LoVo (cell line): ENCODE measurements around the gene TGM5.
"Not testable (repeated sequence)": the region's sequence is repeated elsewhere in the genome, so short reads cannot be mapped to it uniquely, and the experiment has no call there.

Source experiments
- DNase-seq: peaks from one replicate; pipeline ENCODE4 v3.0.0-alpha.2; 2016; ENCODE audit warnings: low spot score

Gene TGM5

GRCh38 chr15:43266834-43267233 is at the start of gene TGM5:
TGM5 (minus strand) TSS chr15:43266928; CDS start chr15:43266849, 79 bp downstream.
- no peak for DNase-seq

GRCh38 chr15:43314171-43314570 is 47.4 kb upstream of the TGM5 start:
- peak; percentile 11 for DNase-seq

GRCh38 chr15:43312378-43312777 is 45.6 kb upstream of the TGM5 start:
- no peak for DNase-seq

- no peak for DNase-seq
These were observed 35.6 kb upstream of the TGM5 start, which contains the start of gene TGM7 for GRCh38 chr15:43302205-43302817. TGM7 (minus strand) TSS chr15:43302255.

- no peak for DNase-seq
These were observed 33.2 kb upstream of the TGM5 start for GRCh38 chr15:43299884-43300283.

DNA sequence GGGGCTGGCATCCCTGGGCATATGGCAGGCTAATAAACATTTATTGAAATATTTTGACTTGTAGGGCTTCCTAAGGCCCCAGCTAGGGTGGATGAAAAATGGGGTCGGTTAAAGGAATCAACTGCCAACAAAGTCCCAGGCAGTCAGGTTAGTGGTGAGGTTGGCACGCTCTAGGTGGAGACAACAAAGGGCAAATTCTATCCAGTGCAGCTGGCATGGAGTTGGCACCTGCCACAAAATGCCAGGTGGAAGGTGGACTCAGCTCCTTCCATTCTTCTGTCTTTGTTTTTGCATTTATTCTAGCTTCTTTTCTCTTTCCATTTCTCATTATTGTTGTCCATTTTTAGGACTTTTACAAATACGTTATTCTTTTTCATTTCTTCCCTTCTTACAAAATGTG is 32.7 kb upstream of the TGM5 start:
- no peak for DNase-seq

GRCh38 chr15:43294091-43294706 is 27.5 kb upstream of the TGM5 start:
- DNase-seq = no peak

- no peak for DNase-seq
These were observed 26.7 kb upstream of the TGM5 start for GRCh38 chr15:43293432-43293831.

- DNase-seq = no peak
These were observed 25.8 kb upstream of the TGM5 start for GRCh38 chr15:43292375-43293078.

GRCh38 chr15:43289656-43290055 is 22.9 kb upstream of the TGM5 start:
- DNase-seq = not testable (repeated sequence)

DNA sequence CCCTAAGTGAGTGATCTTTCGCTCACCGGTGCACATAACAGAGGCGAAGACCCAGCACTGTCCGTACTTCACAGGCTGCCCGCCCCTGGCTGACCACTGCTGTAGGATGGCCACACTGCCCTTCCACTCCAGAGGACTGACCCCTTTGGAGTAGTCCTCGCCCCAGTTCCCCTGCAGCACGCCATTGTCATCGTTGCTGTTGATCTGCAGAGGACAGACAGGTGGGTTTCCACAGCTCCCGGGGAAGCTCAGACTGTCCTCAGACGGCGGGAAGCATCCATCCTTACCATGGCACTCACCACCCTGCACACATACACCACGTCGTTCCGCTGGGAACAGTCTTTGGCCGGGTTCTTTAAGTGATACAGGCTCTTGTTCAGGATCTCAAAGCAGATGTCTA is 20.5 kb upstream of the TGM5 start:
- DNase-seq = no peak

DNA sequence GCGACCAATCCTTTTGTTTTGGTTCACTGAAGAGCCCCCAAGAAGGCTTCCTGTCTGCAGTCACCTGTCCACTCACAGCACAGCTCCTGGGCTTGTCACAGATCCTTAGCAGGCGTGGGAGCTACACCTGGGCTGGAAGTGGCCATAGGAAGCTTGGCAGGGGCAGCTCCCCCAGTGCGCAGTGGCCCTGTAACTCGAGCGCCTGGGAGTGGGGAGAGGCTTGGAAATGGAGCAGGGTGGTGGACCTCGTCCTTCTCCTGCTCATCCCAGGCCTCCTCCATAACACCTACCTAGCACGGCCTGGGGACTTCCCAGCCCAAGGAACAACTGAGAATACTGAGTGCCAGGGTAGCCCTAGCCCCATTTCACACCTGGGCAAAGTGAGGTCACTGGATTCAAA is 19.3 kb upstream of the TGM5 start:
- no peak for DNase-seq

DNA sequence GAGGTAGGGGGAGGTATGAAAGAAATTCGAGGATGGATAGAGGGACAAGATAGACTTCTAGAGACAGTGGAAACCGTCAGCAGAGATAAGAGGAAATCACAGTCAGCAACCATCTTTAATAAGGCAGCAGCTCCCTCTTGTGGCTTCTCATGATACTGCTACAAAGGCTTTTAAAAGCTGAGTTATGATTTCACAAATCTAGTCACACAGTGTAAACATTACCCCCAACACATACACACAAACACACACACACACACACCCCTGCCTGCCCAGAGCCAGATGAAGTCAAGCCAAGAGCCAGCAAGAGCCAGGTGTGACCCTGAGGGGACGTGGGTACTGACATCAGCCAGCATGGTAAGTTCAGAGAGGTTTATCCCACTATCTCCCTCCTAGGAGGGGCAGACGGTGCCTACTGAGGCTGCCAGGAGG is 18.9 kb upstream of the TGM5 start:
- DNase-seq = peak; percentile 80

GRCh38 chr15:43283526-43283925 is 16.8 kb upstream of the TGM5 start:
- DNase-seq = no peak

DNA sequence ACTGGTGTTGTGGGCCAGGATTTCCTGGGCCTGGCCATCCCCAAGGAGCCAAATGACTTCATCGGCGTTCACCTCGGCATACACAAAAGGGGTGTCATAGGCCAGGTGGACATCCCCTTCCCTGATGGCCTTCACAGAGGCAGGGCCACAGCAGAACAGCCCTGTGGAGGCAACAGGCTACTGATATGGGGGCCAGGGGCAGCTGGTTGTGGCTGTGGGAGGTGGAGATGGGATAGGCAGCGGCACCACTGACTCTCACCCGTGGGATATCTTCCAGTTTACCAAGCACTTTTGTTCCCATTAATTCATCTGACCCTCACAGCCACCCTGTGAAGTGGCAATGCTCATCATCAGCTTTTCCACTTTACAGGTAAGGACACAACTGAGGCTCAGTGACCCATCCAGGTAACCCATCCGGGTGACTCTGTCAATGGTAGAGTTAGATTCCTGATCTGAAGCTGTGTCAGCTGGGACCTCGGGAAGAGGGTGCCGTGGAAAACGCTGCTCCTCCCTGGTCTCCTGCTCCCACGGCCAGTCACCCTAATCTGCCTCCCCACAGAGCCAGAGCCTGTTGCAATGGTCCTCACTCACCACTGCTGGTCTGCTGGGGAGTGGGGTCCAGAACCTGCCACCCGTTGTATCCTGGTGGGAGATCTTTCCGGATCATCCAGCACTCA is 15.3 kb upstream of the TGM5 start:
- DNase-seq = no peak

GRCh38 chr15:43280996-43281395 is 14.3 kb upstream of the TGM5 start:
- no peak for DNase-seq

- no peak for DNase-seq
These were observed 12.8 kb upstream of the TGM5 start for GRCh38 chr15:43279496-43279895.

DNA sequence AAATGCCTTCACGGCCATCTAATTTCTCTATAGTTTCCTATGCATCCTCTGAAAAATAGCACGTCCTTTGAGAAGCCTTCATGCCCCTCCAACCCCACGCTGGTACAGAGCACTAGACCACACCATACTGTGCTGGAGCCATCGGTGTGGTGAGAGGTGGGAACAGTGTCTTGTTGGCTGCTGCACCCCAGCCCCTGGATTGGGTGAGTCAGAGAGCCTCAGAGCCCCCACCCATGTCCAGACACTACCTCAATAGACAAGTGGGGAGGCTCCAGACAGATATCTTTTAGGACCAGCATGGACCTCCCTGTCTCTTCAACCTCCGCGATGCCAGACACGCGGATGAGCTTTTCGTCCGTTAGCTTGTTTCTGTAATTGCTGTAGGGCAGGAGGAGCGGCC is 12.1 kb upstream of the TGM5 start:
- no peak for DNase-seq

GRCh38 chr15:43277901-43278300 is 11.2 kb upstream of the TGM5 start:
- DNase-seq = no peak

- DNase-seq = no peak
These were observed 10.6 kb upstream of the TGM5 start for GRCh38 chr15:43277231-43277823.

DNA sequence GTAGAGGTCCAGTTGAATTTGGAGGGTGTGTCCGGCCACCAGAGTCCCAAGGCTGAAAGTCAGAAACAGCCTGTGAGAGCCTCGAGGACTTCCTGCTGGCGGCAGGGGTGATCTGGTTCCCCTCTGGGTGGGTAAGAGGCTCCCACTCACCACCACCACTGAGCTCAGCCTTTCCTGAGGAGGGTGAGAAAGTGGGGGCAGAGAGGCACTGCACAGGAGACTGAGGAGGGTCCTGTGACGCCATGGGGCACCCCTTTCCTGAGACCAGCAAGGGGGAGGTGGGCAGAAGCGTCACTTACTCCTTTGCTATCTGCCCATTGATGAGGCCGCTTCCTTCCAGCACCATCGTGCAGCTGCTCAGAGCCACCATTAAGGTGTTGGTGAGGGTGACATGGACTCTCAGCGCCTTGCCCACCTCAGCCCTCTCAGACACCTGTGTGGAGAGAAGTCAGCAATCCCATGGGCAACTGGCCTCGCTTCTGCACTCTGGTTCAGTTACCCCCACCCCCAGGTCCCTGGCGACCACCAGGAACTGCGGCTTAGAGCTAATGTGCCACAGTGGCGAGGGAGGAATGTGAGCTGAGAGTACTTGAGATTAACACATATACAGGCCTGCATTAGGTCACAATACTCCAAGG is 10.0 kb upstream of the TGM5 start:
- no peak for DNase-seq
